SW 1271 (cell line): ENCODE data around the gene FAM170B.

Experiments used
- DNase-seq, 2 experiments: peaks; one replicate each; lab custom pipeline; 2025; lab: John Stamatoyannopoulos, UW

The FAM170B gene

DNA sequence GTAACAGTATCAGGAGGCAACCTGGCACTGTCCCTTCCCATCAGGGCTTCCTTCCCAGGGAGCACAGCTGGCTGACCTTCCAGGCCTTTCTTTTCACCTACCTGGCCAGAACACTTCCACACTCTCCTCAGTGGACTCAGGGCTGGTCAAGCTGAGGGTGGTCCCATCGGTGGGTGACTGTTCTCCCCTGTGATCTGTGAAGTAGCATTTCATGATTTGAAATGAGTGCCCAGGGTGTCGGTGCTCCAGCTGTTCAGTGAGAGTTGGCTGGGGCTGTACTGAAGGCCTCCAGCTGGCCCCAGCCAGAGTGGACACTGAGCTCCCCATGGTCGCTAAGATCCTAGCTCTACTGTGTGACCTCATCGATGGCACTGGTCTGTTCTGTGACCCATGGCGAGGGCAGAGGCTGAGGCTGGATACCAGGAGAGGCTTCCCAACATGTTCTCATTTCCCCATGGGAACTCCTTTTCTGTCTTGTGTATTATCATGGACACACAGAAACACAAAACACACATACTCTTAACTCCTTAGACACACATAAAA, at the start of gene FAM170B:
Gene FAM170B, minus strand, starts transcription at position 316 of the 543 bp plus-strand sequence. Its CDS starts 103 bp downstream, at position 213.
- DNase-seq: no peak

GRCh38 chr10:49182776-49183175, 49.0 kb upstream of the FAM170B start:
- no peak for DNase-seq

- no peak for DNase-seq
Observed at GRCh38 chr10:49180444-49180860, 46.6 kb upstream of the FAM170B start.

DNA sequence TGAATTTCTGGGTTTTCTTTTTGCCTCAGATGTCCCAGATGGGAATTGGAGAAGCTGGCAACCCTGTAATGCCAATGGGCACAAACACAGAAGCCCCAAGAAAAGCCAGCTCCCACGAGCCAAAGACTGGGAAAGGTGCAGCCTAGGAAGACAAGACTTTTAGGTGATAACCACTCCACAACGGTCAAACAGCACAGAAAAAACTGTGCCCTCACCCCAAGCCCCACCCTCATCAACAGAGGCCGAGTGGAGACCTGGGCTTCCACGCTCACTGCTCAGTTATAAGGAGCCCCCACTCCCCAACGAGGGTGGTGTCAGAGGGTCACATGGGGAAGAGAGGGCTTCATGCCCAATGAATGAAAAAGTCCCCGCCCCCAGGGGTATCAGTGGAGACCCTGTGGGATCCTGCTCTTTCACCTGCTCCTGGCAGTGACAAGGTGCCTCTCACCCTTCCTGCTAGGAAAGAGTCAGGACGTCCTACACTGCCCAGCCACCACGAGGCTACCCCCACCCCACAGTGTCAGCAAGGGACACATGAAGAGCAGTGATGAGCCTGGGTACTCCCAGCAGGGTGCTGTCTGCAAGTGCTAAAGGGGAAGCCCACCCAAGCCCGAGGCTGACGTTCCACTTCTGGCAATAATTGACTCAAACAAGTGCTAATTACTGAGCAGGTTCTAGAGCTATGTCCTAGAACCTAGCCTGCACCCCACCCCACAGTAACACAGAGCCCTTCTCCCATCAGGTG, 46.0 kb upstream of the FAM170B start:
- no peak for DNase-seq

GRCh38 chr10:49178489-49179471, 45.0 kb upstream of the FAM170B start:
- DNase-seq: no peak

- DNase-seq: peak; percentile 57 to 59
Observed at GRCh38 chr10:49177391-49178355, 43.9 kb upstream of the FAM170B start.

- no peak for DNase-seq
Observed at GRCh38 chr10:49176310-49177268, 42.8 kb upstream of the FAM170B start.

GRCh38 chr10:49175587-49176309, 41.9 kb upstream of the FAM170B start:
- DNase-seq: no peak

DNA sequence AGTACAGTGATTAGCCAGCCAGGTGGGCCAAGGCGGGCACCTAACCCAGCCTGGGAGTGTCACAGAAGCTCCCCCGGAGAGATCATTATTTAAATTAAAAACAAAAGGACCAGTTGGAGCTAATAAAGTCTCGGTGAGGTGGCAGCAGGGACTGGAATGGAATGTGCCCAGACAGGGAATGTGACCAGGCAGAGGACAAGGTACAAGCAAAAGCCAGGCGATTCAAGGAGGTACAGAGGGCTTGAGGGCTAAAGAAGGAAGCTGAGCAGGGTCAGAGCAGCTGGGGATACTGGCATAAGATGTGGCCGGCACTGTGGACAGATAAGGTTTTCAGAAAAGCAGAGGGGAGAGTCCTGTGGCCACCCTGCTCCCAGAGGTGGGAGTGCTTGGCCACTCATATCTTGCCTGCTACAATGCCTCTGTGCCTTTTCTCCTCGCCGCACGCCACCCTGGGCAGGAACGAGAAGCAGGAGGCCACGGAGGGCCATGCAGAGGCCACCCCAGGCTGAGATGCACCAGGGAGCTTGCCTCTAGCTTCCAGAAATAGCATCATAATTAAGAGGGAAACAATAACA, 41.2 kb upstream of the FAM170B start:
- DNase-seq: no peak

GRCh38 chr10:49174261-49174925, 40.6 kb upstream of the FAM170B start:
- no peak for DNase-seq

GRCh38 chr10:49173853-49174252, 40.0 kb upstream of the FAM170B start:
- DNase-seq: no peak

GRCh38 chr10:49173201-49173772, 39.5 kb upstream of the FAM170B start:
- no peak for DNase-seq

GRCh38 chr10:49172777-49173132, 38.9 kb upstream of the FAM170B start:
- no peak for DNase-seq

GRCh38 chr10:49172061-49172776, 38.4 kb upstream of the FAM170B start:
- no peak for DNase-seq

- no peak for DNase-seq
Observed at GRCh38 chr10:49171326-49172060, 37.7 kb upstream of the FAM170B start.

- DNase-seq: no peak
Observed at GRCh38 chr10:49170632-49171325, 37.0 kb upstream of the FAM170B start.
